GM08714 (cell line): Measurements from ENCODE around the gene LAT.
A peak's percentile ranks its signal among the peaks of the same experiment; 100 is the strongest.
"Not testable (repeated sequence)": the region's sequence is repeated elsewhere in the genome, so short reads cannot be mapped to it uniquely, and the experiment has no call there.

ENCODE experiments used
- H3K4me3 ChIP-seq: fragments of 200-500 bp; sonication (Bioruptor generic); 2 replicates; pipeline ENCODE4 v1.5.1; 2014; ENCODE audit warnings: mild to moderate bottlenecking, low read length, inconsistent platforms
- ZNF274 ChIP-seq: IDR thresholded peaks from 2 replicates; pipeline ENCODE4 v1.6.1; 2012; ENCODE audit warnings: mild to moderate bottlenecking, low read depth, low read length

LAT gene

GRCh38 chr16:28984619-28985135 is at the start of gene LAT:
Gene LAT, plus strand, starts transcription at chr16:28985052. Its CDS starts 366 bp downstream, at chr16:28985418.
- no peak for TF ChIP-seq ZNF274
- peak within 1 kb of the TSS; percentile 50; the same call in 1 of the 2 replicates for H3K4me3 ChIP-seq

GRCh38 chr16:28935346-28935745 is 49.5 kb upstream of the LAT start:
- TF ChIP-seq ZNF274: no peak
- no peak overlapping the region; the same call in 1 of the 2 replicates for H3K4me3 ChIP-seq

GRCh38 chr16:28935924-28936783 is 48.7 kb upstream of the LAT start:
- H3K4me3 ChIP-seq: peak overlapping the region; percentile 40; the same call in 1 of the 2 replicates
- TF ChIP-seq ZNF274: no peak

GRCh38 chr16:28936784-28937155 is 48.1 kb upstream of the LAT start:
- H3K4me3 ChIP-seq: no peak overlapping the region
- TF ChIP-seq ZNF274: no peak

- no peak for TF ChIP-seq ZNF274
- H3K4me3 ChIP-seq: no peak overlapping the region
Observed at GRCh38 chr16:28937222-28937876, 47.5 kb upstream of the LAT start.

GRCh38 chr16:28938721-28939120 is 46.1 kb upstream of the LAT start:
- H3K4me3 ChIP-seq: no peak overlapping the region
- no peak for TF ChIP-seq ZNF274

GRCh38 chr16:28939825-28940224 is 45.0 kb upstream of the LAT start:
- H3K4me3 ChIP-seq: not testable (repeated sequence)

- H3K4me3 ChIP-seq: no peak overlapping the region
Observed at GRCh38 chr16:28943281-28943680, 41.6 kb upstream of the LAT start.

GRCh38 chr16:28946681-28947080 is 38.2 kb upstream of the LAT start:
- no peak for TF ChIP-seq ZNF274

More at GRCh38 chr16:28943281-28943680, 41.6 kb upstream of the LAT start:
- no peak for TF ChIP-seq ZNF274

GRCh38 chr16:28950648-28951409 is 34.0 kb upstream of the LAT start, which contains the start of gene NFATC2IP:
Gene NFATC2IP, plus strand, starts transcription at chr16:28950937. Its CDS starts 75 bp downstream, at chr16:28951012.
- TF ChIP-seq ZNF274: no peak
- H3K4me3 ChIP-seq: peak within 1 kb of the TSS; percentile 99

More at GRCh38 chr16:28946681-28947080, 38.2 kb upstream of the LAT start:
- H3K4me3 ChIP-seq: no peak overlapping the region

- TF ChIP-seq ZNF274: no peak
- peak overlapping the region; percentile 99 for H3K4me3 ChIP-seq
Observed at GRCh38 chr16:28951410-28951943, 33.4 kb upstream of the LAT start.

- TF ChIP-seq ZNF274: no peak
- no peak overlapping the region for H3K4me3 ChIP-seq
Observed at GRCh38 chr16:28958216-28958615, 26.6 kb upstream of the LAT start.

- TF ChIP-seq ZNF274: no peak
- no peak overlapping the region for H3K4me3 ChIP-seq
Observed at GRCh38 chr16:28958836-28959235, 26.0 kb upstream of the LAT start.

GRCh38 chr16:28964072-28964471 is 20.8 kb upstream of the LAT start:
- no peak overlapping the region for H3K4me3 ChIP-seq
- no peak for TF ChIP-seq ZNF274
